BLaER1 treated with 17β-estradiol and CSF1 and Interleukin-3, amounts not matched to agents 10 nM and 100 nM (cell line): ENCODE results near the gene FGR.

Source experiments
- H3K27ac ChIP-seq, 11 experiments: shearing (Covaris generic); formaldehyde crosslinking; 2 replicates each; pipeline ENCODE4 v1.8.1; 2022
- H3K27me3 ChIP-seq, 11 experiments: shearing (Covaris generic); formaldehyde crosslinking; 2 replicates each; pipeline ENCODE4 v1.8.1; 2022
- H3K36me3 ChIP-seq, 11 experiments: shearing (Covaris generic); formaldehyde crosslinking; 2 replicates each; pipeline ENCODE4 v1.8.1; 2022
- H3K4me1 ChIP-seq, 10 experiments: shearing (Covaris generic); formaldehyde crosslinking; 2 replicates each; pipeline ENCODE4 v1.8.1; 2022
- H3K4me2 ChIP-seq, 11 experiments: shearing (Covaris generic); formaldehyde crosslinking; 2 replicates each; pipeline ENCODE4 v1.8.1; 2022
- H3K4me3 ChIP-seq, 10 experiments: shearing (Covaris generic); formaldehyde crosslinking; 2 replicates each; pipeline ENCODE4 v1.8.1; 2022
- H3K9ac ChIP-seq, 11 experiments: shearing (Covaris generic); formaldehyde crosslinking; 2 replicates each; pipeline ENCODE4 v1.8.1; 2022
- H3K9me3 ChIP-seq, 11 experiments: shearing (Covaris generic); formaldehyde crosslinking; replicated peaks in 1 of 11; 2 replicates each; pipeline ENCODE4 v1.8.1; 2022
- H4K20me1 ChIP-seq, 11 experiments: shearing (Covaris generic); formaldehyde crosslinking; 2 replicates each; pipeline ENCODE4 v1.8.1; 2022
- Cebpa-rat ChIP-seq, 11 experiments: shearing (Covaris generic); IDR thresholded peaks; 2 replicates each; pipeline ENCODE4 v1.8.1; 2022

Gene FGR

GRCh38 chr1:27567971-27568299 is 67.0 kb downstream of the FGR start:
- no peak for TF ChIP-seq Cebpa-rat (IDR thresholded peaks at IDR 0.05)
- H3K4me2 ChIP-seq: peak overlapping the region; percentile 77 to 97 (median 87)
- peaks cover 97 to 100% (median 100%) of the 10 kb centered on the region in 10 experiments for H3K4me1 ChIP-seq
- no peaks in the 10 kb centered on the region for H3K27me3 ChIP-seq
- H3K27ac ChIP-seq: peak overlapping the region in 6 of 11 experiments; percentile 2 to 50 (median 35); a peak in 8 of 22 replicates
- no peaks in the 10 kb centered on the region for H3K9me3 ChIP-seq
- peaks cover 97 to 100% (median 100%) of the 10 kb centered on the region in 11 experiments for H4K20me1 ChIP-seq
- H3K36me3 ChIP-seq: peaks cover 0 to 20% (median 0%) of the 10 kb centered on the region in 11 experiments; a peak in 7 of 22 replicates
- peak overlapping the region in 4 of 10 experiments; percentile 3 to 24 (median 6); a peak in 2 of 20 replicates for H3K4me3 ChIP-seq
- peak overlapping the region in 10 of 11 experiments; percentile 11 to 70 (median 46); a peak in 17 of 22 replicates for H3K9ac ChIP-seq

GRCh38 chr1:27567146-27567526 is 67.8 kb downstream of the FGR start:
- H3K4me1 ChIP-seq: peaks cover 97 to 100% (median 100%) of the 10 kb centered on the region in 10 experiments
- H3K27ac ChIP-seq: peak overlapping the region in 6 of 11 experiments; percentile 2 to 50 (median 36); a peak in 5 of 22 replicates
- peaks cover 0 to 20% (median 0%) of the 10 kb centered on the region in 11 experiments; a peak in 7 of 22 replicates for H3K36me3 ChIP-seq
- no peaks in the 10 kb centered on the region for H3K9me3 ChIP-seq
- peak overlapping the region; percentile 77 to 97 (median 87) for H3K4me2 ChIP-seq
- H4K20me1 ChIP-seq: peaks cover 97 to 100% (median 100%) of the 10 kb centered on the region in 11 experiments
- H3K9ac ChIP-seq: peak overlapping the region; percentile 11 to 70 (median 47); a peak in 18 of 22 replicates
- no peak overlapping the region for H3K4me3 ChIP-seq
- TF ChIP-seq Cebpa-rat (IDR thresholded peaks at IDR 0.05): no peak
- no peaks in the 10 kb centered on the region for H3K27me3 ChIP-seq

- TF ChIP-seq Cebpa-rat (IDR thresholded peaks at IDR 0.05): no peak
- peak overlapping the region in 10 of 11 experiments; percentile 30 to 70 (median 48); a peak in 20 of 22 replicates for H3K9ac ChIP-seq
- peak overlapping the region in 6 of 11 experiments; percentile 3 to 50 (median 40); a peak in 8 of 22 replicates for H3K27ac ChIP-seq
These were observed 68.4 kb downstream of the FGR start for GRCh38 chr1:27566462-27567145.

GRCh38 chr1:27564710-27565649 is 70.0 kb downstream of the FGR start:
- peak overlapping the region; percentile 23 to 67 (median 49); a peak in 16 of 22 replicates for H3K9ac ChIP-seq
- H3K4me3 ChIP-seq: no peak overlapping the region; a peak in 1 of 20 replicates
- H3K36me3 ChIP-seq: peaks cover 0 to 32% (median 0%) of the 10 kb centered on the region in 11 experiments; a peak in 8 of 22 replicates
- no peak for TF ChIP-seq Cebpa-rat (IDR thresholded peaks at IDR 0.05)
- peaks cover 97 to 100% (median 100%) of the 10 kb centered on the region in 11 experiments for H4K20me1 ChIP-seq
- peak overlapping the region; percentile 77 to 97 (median 88) for H3K4me2 ChIP-seq
- H3K9me3 ChIP-seq: no peaks in the 10 kb centered on the region
- H3K27me3 ChIP-seq: no peaks in the 10 kb centered on the region
- H3K27ac ChIP-seq: peak overlapping the region in 8 of 11 experiments; percentile 19 to 57 (median 28); a peak in 15 of 22 replicates
- H3K4me1 ChIP-seq: peaks cover 97 to 100% (median 100%) of the 10 kb centered on the region in 10 experiments

More at GRCh38 chr1:27566462-27567145, 68.4 kb downstream of the FGR start:
- Histone ChIP-seq H3K4me1 (peaks cover 97 to 100% (median 100%) of the 10 kb centered on the region in 10 experiments), H4K20me1 (peaks cover 97 to 100% (median 100%) of the 10 kb centered on the region in 11 experiments), H3K9me3 (no peaks in the 10 kb centered on the region), H3K4me2 (peak overlapping the region; percentile 77 to 97 (median 88)), H3K36me3 (peaks cover 0 to 20% (median 0%) of the 10 kb centered on the region in 11 experiments; a peak in 7 of 22 replicates), H3K27me3 (no peaks in the 10 kb centered on the region), H3K4me3 (no peak overlapping the region)

- peak overlapping the region; percentile 3 to 61 (median 49); a peak in 18 of 22 replicates for H3K9ac ChIP-seq
- peaks cover 90 to 100% (median 99%) of the 10 kb centered on the region in 10 experiments for H3K4me1 ChIP-seq
- H4K20me1 ChIP-seq: peaks cover 98 to 100% (median 100%) of the 10 kb centered on the region in 11 experiments
These were observed 71.2 kb downstream of the FGR start for GRCh38 chr1:27563591-27564471.

GRCh38 chr1:27563341-27563590 is 71.7 kb downstream of the FGR start:
- no peak for TF ChIP-seq Cebpa-rat (IDR thresholded peaks at IDR 0.05)
- H3K4me1 ChIP-seq: peaks cover 90 to 100% (median 99%) of the 10 kb centered on the region in 10 experiments
- peak overlapping the region; percentile 77 to 97 (median 88) for H3K4me2 ChIP-seq
- peak overlapping the region in 5 of 11 experiments; percentile 23 to 59 (median 49); a peak in 7 of 22 replicates for H3K9ac ChIP-seq
- H3K4me3 ChIP-seq: no peak overlapping the region
- no peaks in the 10 kb centered on the region for H3K27me3 ChIP-seq
- no peaks in the 10 kb centered on the region for H3K9me3 ChIP-seq
- peaks cover 99 to 100% (median 100%) of the 10 kb centered on the region in 11 experiments for H4K20me1 ChIP-seq
- H3K36me3 ChIP-seq: peaks cover 2 to 41% (median 6%) of the 10 kb centered on the region in 11 experiments; a peak in 14 of 22 replicates
- H3K27ac ChIP-seq: peak overlapping the region in 2 of 11 experiments; percentile 26 to 57; a peak in 1 of 22 replicates

More at GRCh38 chr1:27563591-27564471, 71.2 kb downstream of the FGR start:
- H3K9me3 ChIP-seq: no peaks in the 10 kb centered on the region
- H3K27me3 ChIP-seq: no peaks in the 10 kb centered on the region
- H3K36me3 ChIP-seq: peaks cover 0 to 36% (median under 1%) of the 10 kb centered on the region in 11 experiments; a peak in 10 of 22 replicates
- H3K4me3 ChIP-seq: no peak overlapping the region; a peak in 1 of 20 replicates
- peak overlapping the region; percentile 77 to 97 (median 88) for H3K4me2 ChIP-seq
- H3K27ac ChIP-seq: peak overlapping the region in 9 of 11 experiments; percentile 19 to 57 (median 30); a peak in 16 of 22 replicates
- no peak for TF ChIP-seq Cebpa-rat (IDR thresholded peaks at IDR 0.05)

- TF ChIP-seq Cebpa-rat (IDR thresholded peaks at IDR 0.05): no peak
- peak overlapping the region in 5 of 11 experiments; percentile 15 to 55 (median 48); a peak in 6 of 22 replicates for H3K27ac ChIP-seq
- H3K9me3 ChIP-seq: no peaks in the 10 kb centered on the region
- H3K4me1 ChIP-seq: peaks cover 90 to 100% (median 99%) of the 10 kb centered on the region in 10 experiments
- peaks cover 99 to 100% (median 100%) of the 10 kb centered on the region in 11 experiments for H4K20me1 ChIP-seq
- H3K36me3 ChIP-seq: peaks cover 4 to 42% (median 10%) of the 10 kb centered on the region in 11 experiments; a peak in 14 of 22 replicates
- peak overlapping the region; percentile 77 to 97 (median 88) for H3K4me2 ChIP-seq
- no peaks in the 10 kb centered on the region for H3K27me3 ChIP-seq
- no peak overlapping the region; a peak in 1 of 20 replicates for H3K4me3 ChIP-seq
- H3K9ac ChIP-seq: peak overlapping the region; percentile 22 to 60 (median 43); a peak in 16 of 22 replicates
These were observed 72.2 kb downstream of the FGR start for GRCh38 chr1:27562534-27563340.
